GM12891 (cell line): ENCODE results near the gene GP1BB.

Experiments used
- DNase-seq: peaks from one replicate; pipeline ENCODE4 v3.0.0; 2011; ENCODE audit warnings: low spot score; ENCODE audit not compliant: insufficient read length
- FAIRE-seq: peaks from 2 replicates; lab custom pipeline; 2011; peaks lifted over from hg19 to GRCh38; lab: Jason Lieb, UNC
- PAX5 ChIP-seq: IDR thresholded peaks from 2 replicates; pipeline ENCODE4 v1.6.1; 2011; ENCODE audit warnings: low read length, moderate library complexity, mild to moderate bottlenecking; ENCODE audit not compliant: insufficient read depth, severe bottlenecking
- POLR2A ChIP-seq: IDR thresholded peaks from 2 replicates; pipeline ENCODE4 v1.6.1; 2011; ENCODE audit warnings: low read depth, low read length, control low read depth
- POLR2AphosphoS5 ChIP-seq: IDR thresholded peaks from 2 replicates; pipeline ENCODE4 v1.6.1; 2011; ENCODE audit warnings: low read depth, low read length, control low read depth
- POU2F2 ChIP-seq: IDR thresholded peaks from 2 replicates; pipeline ENCODE4 v1.6.1; 2011; ENCODE audit warnings: low read depth, mild to moderate bottlenecking, control low read depth, low read length, moderate library complexity
- SPI1 ChIP-seq: IDR thresholded peaks from 2 replicates; pipeline ENCODE4 v1.6.1; 2011; ENCODE audit warnings: low read depth, low read length, control low read depth
- TAF1 ChIP-seq: IDR thresholded peaks from 2 replicates; pipeline ENCODE4 v1.6.1; 2011; ENCODE audit warnings: low read depth, low read length, control low read depth

Gene GP1BB

GRCh38 chr22:19727310-19728150 lies 4.2 kb downstream of the GP1BB start:
- TF ChIP-seq POLR2A (no peak), PAX5 (no peak), POU2F2 (no peak), POLR2AphosphoS5 (no peak), TAF1 (no peak)
- no peak for FAIRE-seq
- DNase-seq, result no peak

- no peak for FAIRE-seq
- DNase-seq, result no peak
- TF ChIP-seq POLR2AphosphoS5 (no peak), POLR2A (no peak), SPI1 (no peak), POU2F2 (no peak), PAX5 (no peak), TAF1 (no peak)
Measured at GRCh38 chr22:19728271-19728670, 4.9 kb downstream of the GP1BB start.

- no peak for FAIRE-seq
- DNase-seq, result no peak
Measured at GRCh38 chr22:19728836-19729235, 5.5 kb downstream of the GP1BB start.

DNA sequence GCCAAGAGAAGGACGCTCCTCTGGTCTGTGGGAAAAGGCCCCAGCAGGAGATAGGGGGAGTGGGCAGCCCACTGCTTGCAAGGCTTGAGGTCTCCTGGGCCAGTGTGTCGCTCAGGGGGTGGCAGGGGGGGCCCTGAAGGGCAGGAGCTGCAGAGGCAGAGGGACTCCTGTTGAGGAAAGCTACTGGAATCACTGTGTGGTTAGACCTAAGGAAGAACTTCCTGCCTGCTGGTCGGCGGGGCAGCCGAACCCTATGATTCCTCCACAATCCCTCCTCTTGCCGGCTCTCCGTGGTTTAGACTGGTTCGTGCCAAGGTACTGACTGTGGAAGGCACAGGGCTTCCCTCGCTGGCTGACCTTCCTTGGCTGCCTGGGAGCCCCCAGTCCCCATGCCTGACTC lies 6.2 kb downstream of the GP1BB start:
- TF ChIP-seq SPI1 (no peak), PAX5 (no peak), TAF1 (no peak)
- FAIRE-seq, result no peak
- no peak for DNase-seq

More at GRCh38 chr22:19728836-19729235, 5.5 kb downstream of the GP1BB start:
- TF ChIP-seq PAX5 (no peak), POLR2A (no peak), POU2F2 (no peak), POLR2AphosphoS5 (no peak), TAF1 (no peak), SPI1 (no peak)

DNA sequence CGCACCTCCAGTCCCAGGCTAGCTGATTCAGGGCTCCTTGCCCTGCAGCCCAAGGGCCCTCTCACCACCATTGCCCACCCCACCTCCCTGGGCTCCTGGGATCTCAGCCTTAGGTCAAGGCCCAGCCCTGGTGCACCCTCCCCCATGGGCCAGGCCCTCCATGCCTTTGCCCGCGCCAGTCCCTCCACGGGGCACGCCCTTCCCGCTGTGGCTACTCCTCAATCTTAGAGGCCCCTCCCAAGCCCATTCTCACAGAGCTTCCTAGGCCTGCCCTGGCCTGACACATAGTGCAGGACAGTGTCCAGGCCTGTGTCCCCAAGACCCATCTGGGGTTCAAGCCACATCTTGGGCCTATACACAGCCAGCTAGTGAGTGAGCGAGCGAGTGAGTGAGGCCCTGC lies 6.9 kb downstream of the GP1BB start:
- no peak for TF ChIP-seq POLR2AphosphoS5
- no peak for TF ChIP-seq PAX5
- no peak for TF ChIP-seq POU2F2
- no peak for TF ChIP-seq SPI1
- TF ChIP-seq TAF1, result no peak
- TF ChIP-seq POLR2A, result no peak
- FAIRE-seq (no peak), DNase-seq (no peak)

GRCh38 chr22:19730655-19731360 lies 7.5 kb downstream of the GP1BB start:
- FAIRE-seq (peak; percentile 93), DNase-seq (peak; percentile 96)
- no peak for TF ChIP-seq TAF1
- TF ChIP-seq POU2F2, result no peak
- TF ChIP-seq PAX5, result no peak
- no peak for TF ChIP-seq SPI1
- no peak for TF ChIP-seq POLR2AphosphoS5
- TF ChIP-seq POLR2A, result no peak

- FAIRE-seq (no peak), DNase-seq (no peak)
- TF ChIP-seq POLR2A (no peak), PAX5 (no peak), POLR2AphosphoS5 (no peak), POU2F2 (no peak), SPI1 (no peak), TAF1 (no peak)
Measured at GRCh38 chr22:19731361-19732135, 8.2 kb downstream of the GP1BB start.

GRCh38 chr22:19732403-19733113 lies 9.2 kb downstream of the GP1BB start:
- FAIRE-seq (no peak), DNase-seq (no peak)
- TF ChIP-seq POU2F2 (no peak), POLR2A (no peak), POLR2AphosphoS5 (no peak), TAF1 (no peak), PAX5 (no peak), SPI1 (no peak)

GRCh38 chr22:19733755-19734154 lies 10.4 kb downstream of the GP1BB start:
- TF ChIP-seq PAX5, result no peak
- no peak for TF ChIP-seq POLR2AphosphoS5
- no peak for TF ChIP-seq POU2F2
- TF ChIP-seq TAF1, result no peak
- TF ChIP-seq SPI1, result no peak
- TF ChIP-seq POLR2A, result no peak
- FAIRE-seq, result no peak
- DNase-seq, result no peak
